ENCODE measurements around the gene CHCHD3.

The CHCHD3 gene

GRCh38 chr7:132819648-132820047 lies 262.2 kb downstream of the CHCHD3 start:
- DNase-seq (ENCODE audit: low read depth, low spot score): no peak

- no peak for DNase-seq (ENCODE audit: low read depth, low spot score)
Measured at GRCh38 chr7:132817949-132818348, 263.9 kb downstream of the CHCHD3 start.

- DNase-seq (ENCODE audit: low read depth, low spot score): no peak
Measured at GRCh38 chr7:132815696-132816311, 266.1 kb downstream of the CHCHD3 start.

- no peak for DNase-seq (ENCODE audit: low read depth, low spot score)
Measured at GRCh38 chr7:132815130-132815529, 266.8 kb downstream of the CHCHD3 start.

DNA sequence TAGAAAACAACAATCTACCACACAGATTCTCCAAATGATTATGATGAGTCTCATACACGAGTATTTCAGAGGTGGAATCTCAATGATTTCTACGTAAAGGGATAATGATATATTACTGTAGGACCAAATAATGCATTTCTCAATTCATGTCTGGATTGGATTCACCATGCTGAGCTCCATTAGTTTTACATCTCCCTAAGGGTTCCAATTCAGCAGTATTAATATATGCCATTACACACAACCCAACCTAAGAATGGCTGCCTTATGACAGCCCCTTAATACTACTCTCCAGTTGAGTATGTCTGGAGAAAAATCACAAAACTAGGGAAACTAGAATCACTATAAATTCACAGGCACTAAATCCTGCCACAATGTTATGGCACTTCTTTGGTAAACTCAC lies 271.3 kb downstream of the CHCHD3 start:
- DNase-seq (ENCODE audit: low read depth, low spot score): no peak

DNA sequence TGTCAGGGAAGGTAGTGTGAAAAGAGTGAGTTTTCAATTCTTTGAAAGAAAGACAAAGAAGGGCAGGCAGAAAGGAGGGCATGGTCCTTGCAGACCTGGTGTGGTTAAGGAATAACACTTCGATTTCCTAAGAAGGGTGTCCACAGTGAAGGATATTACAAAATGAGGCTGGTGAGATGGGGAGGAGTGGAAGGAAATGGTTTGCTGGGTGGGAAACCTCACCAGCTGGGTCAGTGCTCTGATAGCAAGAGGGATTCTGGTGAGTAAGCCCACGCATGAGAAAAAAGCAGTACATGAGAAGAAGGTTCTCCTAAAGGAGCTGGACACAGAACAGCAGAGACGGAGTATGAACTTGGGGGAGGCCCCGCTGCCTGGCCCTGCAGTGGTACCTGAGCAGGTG lies 275.1 kb downstream of the CHCHD3 start:
- DNase-seq (ENCODE audit: low read depth, low spot score): no peak

DNA sequence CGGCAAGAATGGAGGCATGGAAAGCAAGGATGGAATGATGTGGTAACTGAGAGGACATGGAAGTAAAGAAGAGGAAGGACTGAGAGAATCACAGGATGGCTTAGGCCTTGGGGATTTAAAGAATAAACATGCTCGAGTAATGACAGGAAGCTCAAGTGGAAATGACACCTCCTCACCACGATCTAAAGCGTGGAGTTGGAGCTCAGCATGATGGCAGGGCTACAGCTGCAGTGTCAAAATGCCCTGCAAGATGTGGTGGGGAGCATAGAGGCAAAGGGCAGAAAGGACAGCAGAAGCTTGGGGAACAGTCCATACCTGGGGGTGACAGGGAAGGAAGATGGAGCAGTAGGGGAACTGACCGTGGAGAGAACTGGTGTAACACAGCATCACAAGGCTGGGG lies 276.1 kb downstream of the CHCHD3 start:
- DNase-seq (ENCODE audit: low read depth, low spot score): no peak

- no peak for DNase-seq (ENCODE audit: low read depth, low spot score)
Measured at GRCh38 chr7:132804849-132805485, 276.9 kb downstream of the CHCHD3 start.

- no peak for DNase-seq (ENCODE audit: low read depth, low spot score)
Measured at GRCh38 chr7:132800522-132800921, 281.4 kb downstream of the CHCHD3 start.

DNA sequence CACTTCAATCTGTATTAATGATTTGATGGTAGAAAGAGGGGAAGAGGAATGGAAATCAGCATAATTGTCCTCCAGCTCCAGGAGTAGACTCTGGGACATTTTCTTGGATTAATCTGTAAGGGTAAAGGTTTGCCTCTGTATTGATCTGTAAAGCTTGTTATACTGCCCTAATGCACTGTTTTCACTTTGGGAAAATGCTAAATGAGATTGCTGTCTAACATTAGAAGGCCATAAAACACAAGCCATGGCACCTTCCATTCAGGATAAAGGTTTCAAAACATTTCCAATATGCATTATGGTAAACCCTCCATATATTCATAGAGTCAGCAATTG lies 282.8 kb downstream of the CHCHD3 start:
- DNase-seq (ENCODE audit: low read depth, low spot score): no peak

- no peak for DNase-seq (ENCODE audit: low read depth, low spot score)
Measured at GRCh38 chr7:132797152-132797551, 284.7 kb downstream of the CHCHD3 start.

DNA sequence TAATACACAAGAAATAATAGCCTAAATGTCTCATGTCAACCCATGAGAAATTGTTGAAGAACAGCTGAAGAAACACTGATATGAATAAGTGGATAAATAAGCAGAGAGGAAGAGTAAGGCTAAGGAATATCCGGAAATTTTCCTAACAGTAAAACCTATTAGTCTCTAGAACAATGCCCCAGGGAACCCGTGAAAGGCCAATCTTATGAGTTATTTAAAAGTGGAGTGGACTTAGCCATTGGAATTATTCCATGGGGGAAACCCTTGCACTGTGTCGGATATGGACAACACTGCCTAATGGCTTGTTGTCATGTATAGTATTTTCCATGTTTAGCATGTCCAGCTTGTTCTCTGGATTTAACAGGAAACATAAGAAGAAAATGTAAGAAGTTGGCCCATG lies 288.4 kb downstream of the CHCHD3 start:
- no peak for DNase-seq (ENCODE audit: low read depth, low spot score)

- no peak for DNase-seq (ENCODE audit: low read depth, low spot score)
Measured at GRCh38 chr7:132791036-132791435, 290.9 kb downstream of the CHCHD3 start.

DNA sequence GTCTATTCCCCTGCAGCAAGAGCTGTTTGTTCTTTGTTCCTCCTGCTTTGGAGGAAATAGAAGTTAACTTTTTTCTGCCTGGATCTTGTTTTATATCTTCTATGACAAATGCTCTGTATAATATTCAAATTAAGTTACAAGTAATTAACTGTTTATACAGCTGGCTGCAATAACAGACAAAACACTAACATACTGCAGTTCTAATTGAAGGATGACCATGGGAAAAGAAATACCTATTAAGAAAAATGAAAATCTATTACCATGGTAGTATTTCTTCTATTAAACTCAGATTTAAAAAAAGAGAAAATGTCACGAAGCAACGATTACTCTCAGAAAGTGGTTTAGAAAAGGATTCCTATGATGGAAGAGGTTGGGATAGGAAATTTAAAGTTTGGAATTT lies 291.8 kb downstream of the CHCHD3 start:
- no peak for DNase-seq (ENCODE audit: low read depth, low spot score)

- no peak for DNase-seq (ENCODE audit: low read depth, low spot score)
Measured at GRCh38 chr7:132789281-132789680, 292.6 kb downstream of the CHCHD3 start.

- DNase-seq (ENCODE audit: low read depth, low spot score): no peak
Measured at GRCh38 chr7:132785870-132786269, 296.0 kb downstream of the CHCHD3 start.

- no peak for DNase-seq (ENCODE audit: low read depth, low spot score)
Measured at GRCh38 chr7:132784406-132784805, 297.5 kb downstream of the CHCHD3 start.

- DNase-seq (ENCODE audit: low read depth, low spot score): no peak
Measured at GRCh38 chr7:132783824-132784223, 298.1 kb downstream of the CHCHD3 start.

DNA sequence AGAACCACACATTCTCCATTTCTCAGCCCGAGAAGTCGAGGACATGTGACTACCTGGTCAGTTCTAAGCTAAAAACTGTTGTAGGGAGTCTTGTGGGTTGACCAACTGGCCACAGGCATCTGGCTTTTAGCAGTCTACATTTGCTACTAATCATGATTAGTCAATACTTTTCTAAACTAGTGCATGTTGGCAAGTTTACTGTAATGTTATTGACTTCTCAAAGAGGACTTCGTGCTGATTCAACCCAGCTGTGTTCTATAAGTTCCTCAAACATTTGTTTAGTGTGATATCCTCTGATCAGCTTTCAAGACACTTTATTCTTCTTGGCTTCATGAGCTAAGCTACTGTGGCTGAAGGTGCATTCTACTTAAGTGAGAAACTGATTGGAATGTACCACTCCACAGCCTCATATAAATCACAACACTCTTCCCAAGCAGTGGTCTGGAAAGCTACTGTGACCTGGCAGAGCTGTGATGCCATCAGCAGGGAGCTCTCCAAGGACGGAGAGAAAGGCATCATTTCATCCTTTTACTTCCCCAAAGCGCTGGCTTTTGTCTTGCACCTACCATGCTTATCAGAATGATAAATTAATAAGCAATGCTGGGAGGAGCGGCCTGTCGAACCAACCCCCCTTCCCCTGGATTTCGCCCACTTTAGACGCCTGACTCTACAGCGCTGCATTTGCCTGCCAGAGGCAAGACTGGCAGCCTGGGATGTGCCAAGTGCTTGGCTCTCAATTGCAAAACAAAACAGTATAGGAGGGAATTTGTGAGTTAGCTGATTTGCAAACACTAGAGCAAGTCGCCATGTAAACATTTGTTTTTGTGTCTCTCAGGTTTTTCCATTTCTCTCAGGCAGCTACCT lies 298.9 kb downstream of the CHCHD3 start:
- no peak for DNase-seq (ENCODE audit: low read depth, low spot score)

DNA sequence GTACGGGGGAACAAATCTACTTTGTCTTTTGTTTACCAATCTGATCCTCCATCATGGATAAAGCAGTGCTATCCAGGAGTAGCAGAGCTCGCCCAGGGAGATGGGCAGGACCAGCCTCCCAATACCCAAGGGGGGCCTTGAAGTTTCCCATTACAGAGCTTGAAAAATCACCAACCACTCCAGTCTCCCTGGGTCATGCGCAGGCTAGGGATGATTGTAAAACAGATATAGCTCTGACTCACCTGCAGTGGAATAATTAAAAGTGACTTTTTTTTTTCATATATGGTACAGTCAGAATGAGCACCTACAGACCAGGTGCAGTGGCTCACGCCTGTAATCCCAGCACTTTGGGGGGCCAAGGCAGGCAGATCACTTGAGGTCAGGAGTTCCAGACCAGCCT lies 301.1 kb downstream of the CHCHD3 start:
- DNase-seq (ENCODE audit: low read depth, low spot score): no peak

- DNase-seq (ENCODE audit: low read depth, low spot score): no peak
Measured at GRCh38 chr7:132779164-132779563, 302.7 kb downstream of the CHCHD3 start.

DNA sequence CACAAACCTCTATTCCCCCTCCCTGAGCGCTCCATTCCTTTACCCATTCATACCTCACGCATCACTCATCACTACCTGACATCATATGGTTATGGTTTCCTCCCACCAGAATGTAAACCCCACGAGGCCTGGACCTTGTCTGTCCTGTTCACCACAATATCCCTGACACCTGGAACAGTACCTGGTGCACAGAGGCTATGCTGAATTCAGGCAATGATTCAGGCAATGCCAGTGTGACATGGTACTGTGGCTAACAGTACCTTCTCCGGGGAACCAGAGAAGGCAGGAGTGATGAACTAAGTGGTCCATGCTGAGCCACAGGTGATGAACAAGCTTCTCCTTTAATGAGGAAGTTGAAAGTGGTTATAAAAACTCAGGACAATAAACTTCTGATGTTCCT lies 303.1 kb downstream of the CHCHD3 start:
- no peak for DNase-seq (ENCODE audit: low read depth, low spot score)

GRCh38 chr7:132777956-132778355 lies 303.9 kb downstream of the CHCHD3 start:
- DNase-seq (ENCODE audit: low read depth, low spot score): no peak

Data from iPS DF 19.7 (cell line).